Stimulated activated CD4-positive, alpha-beta T cell treated with anti-CD3 and anti-CD28 coated beads, Interleukin-1b, Interleukin-23, amount 100 ng/mL, for 1 hour (primary cell): ENCODE data around the gene FOXO6.
A peak's percentile ranks its signal among the peaks of the same experiment; 100 is the strongest.

Experiments used
- DNase-seq, 2 donors: peaks; one replicate each; pipeline ENCODE4 v3.0.0-alpha.2; 2020; ENCODE audit warnings: low read depth in 2 of 2

FOXO6 gene

DNA sequence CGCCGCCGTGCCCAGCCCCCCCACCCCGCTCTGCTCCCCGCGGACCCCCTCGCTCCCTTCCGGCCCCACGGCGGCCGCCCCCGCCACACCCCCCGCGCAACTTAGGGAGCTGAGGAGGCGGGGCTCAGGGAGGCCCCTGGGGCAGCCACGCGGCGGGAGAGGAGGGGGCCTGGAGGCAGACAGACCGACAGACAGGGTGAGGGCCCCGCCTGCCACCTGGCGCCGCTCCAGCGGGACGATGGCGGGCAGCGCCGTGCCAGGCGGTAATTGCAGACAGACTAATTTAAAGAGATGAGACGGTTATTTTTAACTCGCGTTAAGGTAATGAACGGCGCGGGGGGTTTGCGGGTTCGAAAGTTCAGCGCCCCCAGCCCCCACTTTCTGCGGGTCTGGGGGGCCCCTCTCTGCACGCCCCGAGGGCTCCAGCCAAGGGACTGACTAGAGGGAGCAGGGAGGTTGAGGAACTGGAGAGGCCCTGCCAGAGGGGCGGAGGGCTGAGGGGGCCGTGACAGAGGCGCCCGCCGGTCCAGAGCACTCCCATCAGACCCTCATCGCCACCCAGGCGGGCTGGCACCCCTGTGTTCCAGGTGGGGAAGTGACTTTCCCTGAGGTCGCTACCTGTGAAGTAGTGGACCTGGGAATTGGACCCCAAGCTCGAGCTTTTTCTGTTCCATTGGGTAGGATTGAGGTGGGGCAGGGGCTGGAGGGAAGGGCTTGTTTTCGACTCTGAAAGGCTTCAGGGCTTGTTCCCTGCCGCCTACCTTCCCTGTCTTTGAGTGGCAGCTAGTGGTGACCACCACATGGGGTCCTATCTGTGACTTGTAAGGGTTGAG, 5.4 kb downstream of the FOXO6 start:
- DNase-seq = no peak

DNA sequence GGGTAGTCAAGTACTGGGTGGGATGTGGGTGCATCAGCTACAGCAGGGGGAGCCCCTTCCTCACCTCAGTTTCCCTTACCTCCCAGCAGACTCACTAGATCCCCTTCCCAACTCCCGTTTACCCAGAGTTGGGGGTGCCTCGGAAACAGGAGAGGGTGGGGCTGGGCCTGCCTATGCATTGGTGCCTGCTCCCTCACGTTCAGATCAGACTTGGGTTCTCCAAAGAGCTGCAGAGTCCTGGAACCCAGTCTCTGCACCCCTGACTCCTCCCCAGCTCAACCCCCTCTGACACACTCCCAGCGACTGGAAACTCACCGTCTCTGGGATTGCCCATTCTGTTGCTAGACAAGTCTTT, 6.0 kb downstream of the FOXO6 start:
- DNase-seq = no peak

- DNase-seq = no peak
These were observed 7.1 kb downstream of the FOXO6 start for GRCh38 chr1:41368366-41368765.

GRCh38 chr1:41368801-41369200, 7.6 kb downstream of the FOXO6 start:
- no peak for DNase-seq

DNA sequence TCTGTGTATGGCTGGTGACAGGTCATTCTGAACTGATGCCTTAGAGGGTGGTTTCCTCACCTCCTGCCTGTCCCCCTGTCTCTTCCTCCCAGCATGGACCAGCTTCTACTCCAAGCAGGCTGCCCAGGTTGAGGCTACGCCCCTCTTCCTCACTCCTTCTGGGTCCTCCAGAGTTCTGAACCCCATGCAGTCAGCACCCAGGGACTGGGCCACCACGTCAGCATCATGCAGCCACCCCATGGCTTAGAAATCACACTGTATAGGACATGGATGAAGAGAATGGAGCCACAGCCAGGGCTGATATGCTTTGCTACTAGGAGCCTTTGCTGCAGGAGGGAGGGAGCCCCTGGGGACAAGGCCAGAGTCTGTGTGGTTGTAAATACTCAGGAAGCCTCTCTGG, 8.3 kb downstream of the FOXO6 start:
- DNase-seq = no peak

- DNase-seq = no peak
These were observed 9.0 kb downstream of the FOXO6 start for GRCh38 chr1:41370225-41370624.

DNA sequence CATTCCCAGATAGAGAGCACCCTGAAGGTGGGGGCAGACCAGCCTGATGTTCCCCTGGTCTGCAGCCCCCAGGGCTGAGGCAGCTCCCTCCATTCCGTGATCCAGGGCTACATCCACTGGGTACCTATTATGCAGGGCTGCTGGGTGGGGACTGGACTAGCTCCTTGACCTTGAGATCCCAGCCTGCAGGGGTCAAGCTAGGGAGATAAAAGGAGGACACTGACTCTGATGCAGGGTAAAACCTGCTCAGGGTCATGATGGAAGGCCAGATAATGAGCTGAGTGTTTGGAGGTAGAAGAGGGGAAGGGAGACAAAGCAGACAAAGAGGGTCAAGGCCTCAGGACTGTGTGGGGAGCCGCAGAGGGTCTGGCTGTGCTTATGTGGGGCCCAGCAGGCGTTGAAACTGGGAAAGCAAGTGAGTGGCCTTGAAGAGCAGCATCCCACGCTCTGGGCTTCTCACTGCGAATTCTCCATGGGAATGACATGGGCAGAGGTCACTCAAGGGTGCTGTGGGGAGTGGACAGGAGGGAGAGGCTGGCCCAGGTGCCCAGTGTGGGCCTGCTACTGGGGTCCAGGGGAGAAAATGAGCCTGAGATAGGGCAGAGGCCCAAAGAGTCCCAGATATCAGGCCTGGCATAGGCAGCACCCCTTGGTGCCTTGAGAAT, 9.7 kb downstream of the FOXO6 start:
- DNase-seq = no peak

DNA sequence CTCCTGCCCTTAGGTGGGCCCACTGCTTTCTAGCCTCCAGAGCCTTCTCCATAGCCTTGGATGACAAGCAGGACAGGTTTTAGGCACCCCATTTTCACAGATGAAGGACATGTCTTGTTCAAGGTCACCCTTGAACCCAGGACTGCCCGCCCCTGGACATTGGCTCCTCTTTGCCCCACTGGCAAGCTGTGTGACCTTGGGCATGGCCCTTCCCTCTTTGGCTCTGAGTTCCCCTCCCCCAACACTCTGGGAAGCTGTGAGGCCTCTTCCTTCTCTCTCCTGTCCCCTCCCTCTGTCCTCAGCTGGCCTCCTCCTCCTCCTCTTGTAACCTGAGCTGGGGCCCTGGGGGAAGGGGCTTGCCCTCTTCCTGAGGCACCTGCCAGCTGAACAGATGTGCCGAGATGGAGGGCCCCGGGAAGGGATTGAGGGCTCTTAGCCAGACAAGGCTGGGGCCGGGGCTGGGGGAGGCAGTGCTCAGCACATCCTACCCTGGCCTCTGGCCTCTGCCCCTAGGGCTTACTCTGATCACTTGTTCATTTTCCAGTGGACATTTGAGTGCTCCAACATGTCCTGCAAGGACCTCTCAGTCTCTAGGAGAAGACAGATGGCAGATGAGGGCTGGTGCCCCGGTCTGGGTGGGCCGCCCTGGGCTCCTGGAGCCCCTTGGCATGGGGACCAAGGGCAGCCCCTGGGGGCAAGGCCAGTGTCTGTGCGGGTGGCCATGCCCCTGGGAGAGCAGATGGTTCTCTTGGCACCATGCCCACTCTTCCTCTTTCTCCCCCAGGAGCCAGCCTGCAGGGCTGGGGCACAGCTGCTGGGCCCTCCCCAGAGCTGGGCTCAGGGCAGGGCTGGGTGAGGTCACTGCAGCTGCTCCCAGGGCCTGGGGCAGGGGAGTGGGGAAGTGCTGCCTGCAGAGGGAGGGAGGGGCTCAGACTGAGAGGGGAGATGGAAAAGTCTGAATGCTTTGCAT, 10.7 kb downstream of the FOXO6 start:
- DNase-seq = no peak

DNA sequence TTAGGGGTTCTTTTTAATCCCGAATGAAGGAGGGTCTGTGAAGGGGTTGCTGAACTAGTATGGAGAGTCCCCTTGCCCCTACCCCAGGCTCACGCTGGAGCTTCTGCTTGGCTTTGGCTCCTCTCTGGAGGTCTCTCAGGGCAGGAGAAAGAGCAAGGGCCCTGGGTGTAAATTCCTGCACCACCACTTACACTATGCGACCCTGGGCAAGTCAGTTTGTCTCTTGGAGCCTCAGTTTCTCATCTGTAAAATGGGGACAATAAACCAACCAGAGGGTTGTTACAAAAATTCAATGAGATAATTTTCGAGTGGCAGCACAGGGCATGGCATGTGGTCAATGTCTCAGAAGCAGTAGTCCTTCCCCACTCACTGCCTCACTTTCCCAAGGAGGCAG, 11.4 kb downstream of the FOXO6 start:
- no peak for DNase-seq

GRCh38 chr1:41373373-41373772, 12.1 kb downstream of the FOXO6 start:
- no peak for DNase-seq

DNA sequence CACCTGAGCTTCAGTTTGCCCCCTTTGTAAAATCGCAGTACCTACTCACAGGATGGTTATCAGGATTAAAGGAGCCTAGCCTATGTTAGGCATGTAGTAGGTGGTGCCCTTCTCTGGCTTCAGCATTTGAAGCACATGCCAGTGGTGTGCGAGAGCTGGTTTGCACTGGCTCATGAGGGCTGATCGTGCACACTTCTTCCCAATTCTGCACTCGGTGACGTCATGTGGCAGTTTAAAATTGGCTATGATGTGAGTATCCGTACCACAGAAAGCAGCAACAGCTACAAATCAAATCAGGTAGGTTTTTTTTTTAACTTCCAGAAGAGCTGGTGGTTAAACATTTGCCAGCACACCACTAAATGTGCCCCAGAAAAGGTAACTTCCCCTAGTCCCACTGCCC, 13.5 kb downstream of the FOXO6 start:
- DNase-seq = no peak

DNA sequence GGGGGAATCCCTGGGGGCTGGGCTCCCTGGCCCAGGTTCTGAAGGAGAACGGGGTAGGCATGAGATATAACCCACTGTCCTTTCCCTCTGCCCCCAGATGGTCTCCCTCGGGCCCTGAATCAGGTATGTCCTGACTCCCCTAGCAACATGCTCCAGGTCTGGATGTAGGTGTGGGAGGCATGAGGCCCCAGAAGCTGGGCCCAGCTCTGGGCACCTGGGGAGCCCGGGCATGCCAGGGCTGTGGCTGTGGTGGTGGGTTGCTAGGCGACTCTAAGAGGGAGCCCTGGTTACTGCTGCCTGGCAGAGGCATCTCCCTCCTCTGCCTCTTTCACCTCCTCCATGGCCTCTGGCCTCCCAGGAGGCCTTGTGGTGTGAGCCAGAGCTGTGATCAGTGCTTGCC, 16.2 kb downstream of the FOXO6 start:
- DNase-seq = no peak

DNA sequence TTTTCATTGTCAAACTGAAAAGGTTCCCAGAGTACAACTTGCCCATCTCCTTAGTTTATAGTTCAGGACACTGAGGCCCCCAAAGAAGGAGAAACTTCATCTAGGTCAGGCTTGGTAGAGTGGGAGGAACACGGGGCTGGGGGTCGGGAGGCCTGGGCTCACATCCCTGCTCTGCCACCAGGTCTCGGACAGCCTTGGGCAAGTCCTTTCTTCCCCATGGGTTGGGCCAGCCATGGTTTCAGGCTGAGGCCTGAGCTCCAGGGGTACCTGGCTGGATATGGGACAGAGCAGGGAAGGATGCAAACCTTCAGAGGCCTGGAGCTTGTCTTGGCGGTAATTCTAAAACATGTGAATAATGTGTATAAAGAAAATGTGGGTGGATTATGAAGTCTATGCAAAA, 17.0 kb downstream of the FOXO6 start:
- no peak for DNase-seq

DNA sequence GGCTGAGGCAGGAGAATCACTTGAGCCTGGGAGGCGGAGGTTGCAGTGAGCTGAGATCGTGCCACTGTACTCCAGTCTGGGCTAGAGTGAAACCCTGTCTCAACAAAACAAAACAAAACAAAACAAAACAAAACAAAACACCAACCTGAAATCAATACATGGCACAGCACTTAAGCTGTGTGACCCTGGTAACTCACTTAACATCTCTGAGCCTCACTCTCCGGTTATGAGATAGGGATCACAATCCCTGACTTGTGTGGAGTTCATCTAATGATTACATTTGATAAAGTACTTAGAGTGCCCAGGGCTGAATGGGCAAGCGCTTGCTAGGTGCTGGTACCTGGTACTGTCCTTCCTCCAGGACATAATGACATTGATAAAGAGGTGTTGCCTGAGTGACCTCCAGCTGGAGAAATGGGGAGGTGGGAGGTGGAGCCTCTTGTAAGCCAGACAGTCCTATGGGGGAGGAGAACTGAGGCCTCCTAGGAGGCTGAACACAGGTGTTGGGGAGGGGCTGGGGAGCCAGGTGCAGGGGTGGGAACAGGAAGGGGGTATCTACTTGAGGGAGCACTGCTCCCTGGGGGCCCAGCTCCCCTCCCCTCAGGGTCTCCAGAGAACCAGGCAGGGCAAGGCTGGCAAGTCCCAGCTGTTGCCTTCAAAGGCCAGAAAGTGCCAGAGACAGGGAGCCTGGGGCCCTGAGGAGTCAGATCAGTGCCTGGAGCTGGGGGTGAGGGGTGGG, 17.9 kb downstream of the FOXO6 start:
- DNase-seq = no peak

- no peak for DNase-seq
These were observed 18.5 kb downstream of the FOXO6 start for GRCh38 chr1:41379738-41380130.

DNA sequence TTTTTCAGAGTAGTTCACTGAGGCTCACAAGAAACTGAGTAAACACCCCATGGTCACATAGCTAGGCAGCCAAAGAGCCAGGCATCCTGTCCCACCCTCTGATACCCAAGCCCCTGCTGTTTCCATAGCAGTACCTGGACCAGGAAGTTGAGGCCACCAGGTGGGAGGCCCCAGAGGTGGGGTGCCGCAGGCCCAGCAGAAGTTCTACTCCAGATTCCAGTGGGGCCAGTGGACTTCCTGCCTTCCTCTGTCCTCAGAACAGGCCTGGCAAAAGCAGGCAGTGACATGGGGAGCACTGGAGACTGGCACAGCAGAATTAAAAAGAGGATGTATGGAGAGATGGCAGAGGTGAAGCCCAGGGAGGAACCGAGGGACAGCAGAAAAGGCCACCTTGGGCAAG, 19.0 kb downstream of the FOXO6 start:
- DNase-seq = no peak

GRCh38 chr1:41380979-41381691, 19.9 kb downstream of the FOXO6 start:
- no peak for DNase-seq

- DNase-seq = peak in 1 of 2 donors; percentile 11
These were observed 20.7 kb downstream of the FOXO6 start for GRCh38 chr1:41381692-41382479.

DNA sequence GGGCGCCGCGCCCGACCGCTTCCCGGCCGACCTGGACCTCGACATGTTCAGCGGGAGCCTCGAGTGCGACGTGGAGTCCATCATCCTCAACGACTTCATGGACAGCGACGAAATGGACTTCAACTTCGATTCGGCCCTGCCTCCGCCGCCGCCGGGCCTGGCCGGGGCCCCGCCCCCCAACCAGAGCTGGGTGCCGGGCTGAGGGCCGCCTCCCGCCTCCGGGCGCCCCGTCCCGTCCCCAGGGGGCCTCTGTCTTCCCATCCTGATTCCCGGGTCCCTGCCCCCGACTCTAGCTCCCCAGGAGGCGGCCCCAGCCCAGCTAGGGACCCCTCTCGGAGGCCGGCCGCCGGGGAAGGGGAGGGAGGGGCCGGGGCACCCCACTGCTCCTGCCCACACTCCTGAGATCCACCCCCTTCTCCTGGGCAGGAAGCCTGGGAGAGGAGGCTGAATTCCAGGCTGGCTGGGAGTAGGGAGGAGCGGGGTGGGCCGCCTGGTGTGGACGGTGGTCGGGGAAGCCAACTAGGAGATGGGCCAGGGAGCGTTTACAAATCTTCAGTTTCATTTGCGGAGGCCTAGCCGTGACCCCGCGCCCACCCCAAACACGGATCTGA, 21.4 kb downstream of the FOXO6 start:
- DNase-seq = no peak
